ENCODE data around the gene FARS2.
"Not testable (repeated sequence)": the region's sequence is repeated elsewhere in the genome, so short reads cannot be mapped to it uniquely, and the experiment has no call there.

FARS2 gene

GRCh38 chr6:5637714-5638113, 376.4 kb downstream of the FARS2 start:
- no peak for DNase-seq (ENCODE audit: low spot score)

GRCh38 chr6:5638666-5639065, 377.4 kb downstream of the FARS2 start:
- DNase-seq (ENCODE audit: low spot score): no peak

GRCh38 chr6:5639193-5639592, 377.9 kb downstream of the FARS2 start:
- DNase-seq (ENCODE audit: low spot score): no peak

GRCh38 chr6:5640614-5641013, 379.3 kb downstream of the FARS2 start:
- no peak for DNase-seq (ENCODE audit: low spot score)

GRCh38 chr6:5644523-5645185, 383.3 kb downstream of the FARS2 start:
- no peak for DNase-seq (ENCODE audit: low spot score)

- DNase-seq (ENCODE audit: low spot score): no peak
Observed at GRCh38 chr6:5645328-5646290, 384.3 kb downstream of the FARS2 start.

GRCh38 chr6:5652406-5653137, 391.3 kb downstream of the FARS2 start:
- DNase-seq (ENCODE audit: low spot score): no peak

- no peak for DNase-seq (ENCODE audit: low spot score)
Observed at GRCh38 chr6:5653801-5654200, 392.5 kb downstream of the FARS2 start.

GRCh38 chr6:5656226-5656625, 394.9 kb downstream of the FARS2 start:
- DNase-seq (ENCODE audit: low spot score): no peak

- DNase-seq (ENCODE audit: low spot score): not testable (repeated sequence)
Observed at GRCh38 chr6:5656695-5657094, 395.4 kb downstream of the FARS2 start.

- DNase-seq (ENCODE audit: low spot score): no peak
Observed at GRCh38 chr6:5657684-5658430, 396.5 kb downstream of the FARS2 start.

- DNase-seq (ENCODE audit: low spot score): no peak
Observed at GRCh38 chr6:5659467-5659866, 398.2 kb downstream of the FARS2 start.

GRCh38 chr6:5660772-5661171, 399.5 kb downstream of the FARS2 start:
- DNase-seq (ENCODE audit: low spot score): no peak

- no peak for DNase-seq (ENCODE audit: low spot score)
Observed at GRCh38 chr6:5662797-5663196, 401.5 kb downstream of the FARS2 start.

GRCh38 chr6:5663259-5663658, 401.9 kb downstream of the FARS2 start:
- DNase-seq (ENCODE audit: low spot score): no peak

- no peak for DNase-seq (ENCODE audit: low spot score)
Observed at GRCh38 chr6:5663739-5664138, 402.4 kb downstream of the FARS2 start.

- no peak for DNase-seq (ENCODE audit: low spot score)
Observed at GRCh38 chr6:5664149-5664548, 402.8 kb downstream of the FARS2 start.

GRCh38 chr6:5665173-5665572, 403.9 kb downstream of the FARS2 start:
- no peak for DNase-seq (ENCODE audit: low spot score)

GRCh38 chr6:5665667-5666066, 404.4 kb downstream of the FARS2 start:
- DNase-seq (ENCODE audit: low spot score): no peak

GRCh38 chr6:5666695-5667094, 405.4 kb downstream of the FARS2 start:
- no peak for DNase-seq (ENCODE audit: low spot score)

- DNase-seq (ENCODE audit: low spot score): no peak
Observed at GRCh38 chr6:5667737-5668136, 406.4 kb downstream of the FARS2 start.

- no peak for DNase-seq (ENCODE audit: low spot score)
Observed at GRCh38 chr6:5670381-5670780, 409.1 kb downstream of the FARS2 start.

Measured in AG08396 (cell line).